MM.1S (cell line): Measurements from ENCODE around the gene PITPNM1.
"Not testable (repeated sequence)": the region's sequence is repeated elsewhere in the genome, so short reads cannot be mapped to it uniquely, and the experiment has no call there.

ENCODE experiments used
- DNase-seq: peaks from one replicate; pipeline ENCODE4 v3.0.0-alpha.2; 2015
- H2AFZ ChIP-seq: fragments of 300-600 bp; sonication (generic); 2 replicates; pipeline ENCODE4 v1.6.0; 2016; ENCODE audit warnings: antibody characterized with exemption, low read length
- H3F3A ChIP-seq: fragments of 300-600 bp; sonication (generic); 2 replicates; pipeline ENCODE4 v1.6.1; 2016; ENCODE audit warnings: mild to moderate bottlenecking, antibody characterized with exemption, low read length, moderate library complexity, mixed read lengths; ENCODE audit not compliant: insufficient read depth
- H3K27ac ChIP-seq: fragments of 300-600 bp; sonication (generic); 2 replicates; pipeline ENCODE4 v1.5.1; 2016; ENCODE audit warnings: mild to moderate bottlenecking, low read length
- H3K27me3 ChIP-seq: fragments of 300-600 bp; sonication (generic); replicated peaks from 2 replicates; pipeline ENCODE4 v1.6.0; 2016; ENCODE audit warnings: low read length; ENCODE audit not compliant: insufficient read depth
- H3K36me3 ChIP-seq: fragments of 300-600 bp; sonication (generic); replicated peaks from 2 replicates; pipeline ENCODE4 v1.6.1; 2016; ENCODE audit warnings: mild to moderate bottlenecking, low read length, mixed read lengths; ENCODE audit not compliant: insufficient read depth
- H3K4me1 ChIP-seq: fragments of 300-600 bp; sonication (generic); 2 replicates; pipeline ENCODE4 v1.6.1; 2016; ENCODE audit warnings: low read length, mixed read lengths
- H3K4me2 ChIP-seq: fragments of 300-600 bp; sonication (generic); 2 replicates; pipeline ENCODE4 v1.6.0; 2016; ENCODE audit warnings: low read depth, low read length
- H3K4me3 ChIP-seq: fragments of 300-600 bp; sonication (generic); 2 replicates; pipeline ENCODE4 v1.5.1; 2016; ENCODE audit warnings: low read length, mixed read lengths
- H3K79me2 ChIP-seq: fragments of 300-600 bp; sonication (generic); 2 replicates; pipeline ENCODE4 v1.6.1; 2016; ENCODE audit warnings: mixed run types, low read length, mixed read lengths
- H3K9ac ChIP-seq: fragments of 300-600 bp; sonication (generic); 2 replicates; pipeline ENCODE4 v1.6.1; 2016; ENCODE audit warnings: low read length, mixed read lengths
- H3K9me2 ChIP-seq: fragments of 300-600 bp; sonication (generic); replicated peaks from 2 replicates; pipeline ENCODE4 v1.6.1; 2016; ENCODE audit warnings: mild to moderate bottlenecking, low read length, mixed read lengths; ENCODE audit not compliant: insufficient read depth
- H3K9me3 ChIP-seq: fragments of 300-600 bp; sonication (generic); replicated peaks from 2 replicates; pipeline ENCODE4 v1.6.1; 2016; ENCODE audit warnings: mild to moderate bottlenecking, low read length, mixed read lengths; ENCODE audit not compliant: insufficient read depth
- H4K20me1 ChIP-seq: fragments of 300-600 bp; sonication (generic); 2 replicates; pipeline ENCODE4 v1.6.1; 2016; ENCODE audit warnings: mild to moderate bottlenecking, low read length, moderate library complexity, mixed read lengths; ENCODE audit not compliant: insufficient read depth
- CTCF ChIP-seq: fragments of 300-600 bp; sonication (generic); IDR thresholded peaks from 2 replicates; pipeline ENCODE4 v1.5.1; 2016; ENCODE audit warnings: antibody characterized with exemption, low read length, mixed read lengths
- EZH2 ChIP-seq: fragments of 300-600 bp; sonication (generic); optimal IDR thresholded peaks from 2 replicates; pipeline ENCODE3; 2017; ENCODE audit warnings: low read depth, mild to moderate bottlenecking, antibody characterized with exemption, low read length, mixed read lengths
- EZH2phosphoT487 ChIP-seq: fragments of 300-600 bp; sonication (generic); IDR thresholded peaks from 2 replicates; pipeline ENCODE4 v1.6.1; 2018; ENCODE audit warnings: antibody characterized with exemption, low read length

The PITPNM1 gene

GRCh38 chr11:67486481-67487195, 18.5 kb downstream of the PITPNM1 start:
- Histone ChIP-seq H3F3A (no peaks in the 10 kb centered on the region), H3K4me1 (peaks cover 20% of the 10 kb centered on the region), H3K79me2 (peaks cover 26% of the 10 kb centered on the region), H2AFZ (no peak overlapping the region), H3K4me2 (no peak overlapping the region), H3K36me3 (no peaks in the 10 kb centered on the region), H3K9ac (no peak overlapping the region), H3K4me3 (no peak overlapping the region), H3K27ac (no peak overlapping the region), H3K27me3 (no peaks in the 10 kb centered on the region), H3K9me2 (no peaks in the 10 kb centered on the region), H4K20me1 (no peaks in the 10 kb centered on the region), H3K9me3 (no peaks in the 10 kb centered on the region)
- no peak for TF ChIP-seq EZH2
- TF ChIP-seq EZH2phosphoT487, result no peak
- TF ChIP-seq CTCF, result no peak
- DNase-seq, result no peak

GRCh38 chr11:67485873-67486361, 19.2 kb downstream of the PITPNM1 start:
- not testable (repeated sequence) for H3K4me3 ChIP-seq, H3K36me3 ChIP-seq, H2AFZ ChIP-seq, H3K27me3 ChIP-seq, H3K9me3 ChIP-seq, H3F3A ChIP-seq, H3K4me2 ChIP-seq, H4K20me1 ChIP-seq, H3K9ac ChIP-seq, H3K9me2 ChIP-seq, DNase-seq, H3K27ac ChIP-seq
- H3K79me2 ChIP-seq, result peaks cover 26% of the 10 kb centered on the region
- peaks cover 20% of the 10 kb centered on the region for H3K4me1 ChIP-seq

GRCh38 chr11:67484847-67485311, 20.3 kb downstream of the PITPNM1 start:
- peaks cover 26% of the 10 kb centered on the region for H3K79me2 ChIP-seq
- no peaks in the 10 kb centered on the region for H3K9me2 ChIP-seq
- H3F3A ChIP-seq, result no peaks in the 10 kb centered on the region
- H3K36me3 ChIP-seq, result no peaks in the 10 kb centered on the region
- no peak for TF ChIP-seq EZH2
- TF ChIP-seq EZH2phosphoT487, result no peak
- TF ChIP-seq CTCF, result no peak
- no peak overlapping the region for H2AFZ ChIP-seq
- H3K27ac ChIP-seq, result no peak overlapping the region
- no peak for DNase-seq
- H3K4me2 ChIP-seq, result no peak overlapping the region
- no peak overlapping the region for H3K4me3 ChIP-seq
- peaks cover 20% of the 10 kb centered on the region for H3K4me1 ChIP-seq
- H4K20me1 ChIP-seq, result no peaks in the 10 kb centered on the region
- H3K9me3 ChIP-seq, result no peaks in the 10 kb centered on the region
- peaks cover 5% of the 10 kb centered on the region for H3K27me3 ChIP-seq
- no peak overlapping the region for H3K9ac ChIP-seq
